HepG2 (cell line): ENCODE measurements around the gene RFX2. TPM values are rescaled to one million over a fixed set of nuclear protein-coding genes. Genes with fewer than 3 reads are reported as not detected.

Source experiments
- MED13 ChIP-seq: sonication (generic); formaldehyde crosslinking; IDR thresholded peaks from 2 replicates; pipeline ENCODE4 v1.5.0; 2020; ENCODE audit warnings: missing genetic modification reagents
- NFKB2 ChIP-seq: sonication (generic); formaldehyde crosslinking; IDR thresholded peaks from 2 replicates; pipeline ENCODE4 v1.4.0; 2020; ENCODE audit warnings: missing genetic modification reagents, borderline replicate concordance
- SSRP1 ChIP-seq: IDR thresholded peaks from 2 replicates; pipeline ENCODE4 v1.6.1; 2016; ENCODE audit warnings: control low read depth
- TBL1XR1 ChIP-seq: fragments of 150-350 bp; IDR thresholded peaks from 2 replicates; pipeline ENCODE4 v1.6.1; 2014; ENCODE audit warnings: borderline replicate concordance, low read length; ENCODE audit not compliant: partially characterized antibody
- TMF1 ChIP-seq: sonication (generic); formaldehyde crosslinking; IDR thresholded peaks from 2 replicates; pipeline ENCODE4 v1.8.1; 2022; ENCODE audit warnings: low read depth, missing genetic modification reagents
- ZMYM3 ChIP-seq: sonication (generic); formaldehyde crosslinking; IDR thresholded peaks from 2 replicates; pipeline ENCODE4 v1.5.1; 2020; ENCODE audit warnings: mild to moderate bottlenecking, missing genetic modification reagents
- ZNF430 ChIP-seq: sonication (generic); formaldehyde crosslinking; IDR thresholded peaks from 2 replicates; pipeline ENCODE4 v1.9.0; 2021; ENCODE audit warnings: mild to moderate bottlenecking, missing genetic modification reagents
- ZNF556 ChIP-seq: sonication (generic); formaldehyde crosslinking; IDR thresholded peaks from 2 replicates; pipeline ENCODE4 v1.4.0; 2020; ENCODE audit warnings: mild to moderate bottlenecking, missing genetic modification reagents, borderline replicate concordance
- ZNF768 ChIP-seq: sonication (generic); formaldehyde crosslinking; IDR thresholded peaks from 2 replicates; pipeline ENCODE4 v1.4.0; 2020; ENCODE audit warnings: missing genetic modification reagents
- polyA plus RNA-seq, 8 experiments: library from polyadenylated mRNA; depleted of rRNA in 3 of 8; stranded (reverse) in 7 of 8; unstranded in 1 of 8; fragments of >200 nt; fragmentation: Illumina TruSeq in 4 of 8; extraction: Trizol in 4 of 8; gene quantifications; 2 replicates each; pipeline versions ENCODE4 v1.2.1 to v1.2.3, GENCODE V29; 2011 to 2016; ENCODE audit warnings: low read depth in 4 of 8, missing spikeins in 1 of 8, mixed read lengths in 1 of 8; ENCODE audit not compliant: insufficient read depth in 1 of 8
- total RNA-seq, 5 experiments: library from RNA; depleted of rRNA; stranded (reverse); fragments of >200 nt; fragmentation: Illumina TruSeq; extraction: Trizol; gene quantifications; 2 replicates each; pipeline ENCODE4 v1.2.3, GENCODE V29; 2016; ENCODE audit warnings: low read depth in 1 of 5
- TF ChIP-seq, protein P1 (sequence below): sonication (generic); formaldehyde crosslinking; IDR thresholded peaks from 2 replicates; pipeline ENCODE4 v1.8.0; 2023; ENCODE audit warnings: mild to moderate bottlenecking, missing genetic modification reagents
- TF ChIP-seq, protein P2 (sequence below): IDR thresholded peaks from 2 replicates; pipeline ENCODE4 v1.6.1; 2012; ENCODE audit warnings: low read length, improper control_type of control experiment
- TF ChIP-seq, protein P3 (sequence below): sonication (generic); formaldehyde crosslinking; IDR thresholded peaks from 2 replicates; pipeline ENCODE4 v1.9.0; 2021; ENCODE audit warnings: missing genetic modification reagents, borderline replicate concordance
- TF ChIP-seq, protein P4 (sequence below): sonication (generic); formaldehyde crosslinking; IDR thresholded peaks from 2 replicates; pipeline ENCODE4 v1.5.0; 2020; ENCODE audit warnings: mild to moderate bottlenecking, missing genetic modification reagents, borderline replicate concordance
- TF ChIP-seq, protein P5 (sequence below): IDR thresholded peaks from 2 replicates; pipeline ENCODE4 v1.6.1; 2016; ENCODE audit warnings: missing biosample characterization, missing genetic modification reagents, low read depth
- TF ChIP-seq, protein P6 (sequence below): sonication (generic); formaldehyde crosslinking; IDR thresholded peaks from 2 replicates; pipeline ENCODE4 v1.9.0; 2021; ENCODE audit warnings: missing genetic modification reagents, borderline replicate concordance

The RFX2 gene
- total and polyA plus RNA-seq, 2 of the 13 experiments (the other 11 are each of a cell fraction or from before 2014, with no cell fraction given): 2.8 to 3.3 TPM

DNA sequence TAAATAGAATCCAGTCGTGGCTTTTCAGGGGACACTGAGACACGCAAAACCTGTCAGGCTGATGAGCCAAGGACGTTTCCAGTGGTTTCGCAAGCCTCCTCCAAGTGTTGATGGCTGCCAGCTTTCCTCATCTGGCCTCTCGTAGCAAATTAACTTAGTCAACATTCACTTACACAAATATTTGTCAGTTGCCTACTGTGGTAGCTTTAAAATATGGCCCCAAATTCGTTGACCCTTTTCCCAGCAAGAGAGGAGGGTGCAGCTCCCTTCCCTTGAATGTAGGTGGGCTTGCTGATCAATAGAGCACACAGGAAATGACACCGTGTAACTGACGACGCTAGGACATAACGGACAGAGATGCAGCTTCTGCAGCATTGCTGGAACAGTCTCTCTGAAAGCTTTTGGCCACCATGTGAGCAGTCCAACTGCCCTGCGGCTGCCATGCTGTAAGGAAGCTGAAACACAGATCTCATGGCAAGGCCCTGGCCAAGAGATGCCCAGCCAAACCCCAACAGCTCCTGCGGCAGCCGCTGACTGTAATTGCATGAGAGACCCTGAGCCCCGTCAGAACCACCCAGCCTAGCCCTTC is 126.8 kb downstream of the RFX2 start (continued):
- TF ChIP-seq, protein P1, sequence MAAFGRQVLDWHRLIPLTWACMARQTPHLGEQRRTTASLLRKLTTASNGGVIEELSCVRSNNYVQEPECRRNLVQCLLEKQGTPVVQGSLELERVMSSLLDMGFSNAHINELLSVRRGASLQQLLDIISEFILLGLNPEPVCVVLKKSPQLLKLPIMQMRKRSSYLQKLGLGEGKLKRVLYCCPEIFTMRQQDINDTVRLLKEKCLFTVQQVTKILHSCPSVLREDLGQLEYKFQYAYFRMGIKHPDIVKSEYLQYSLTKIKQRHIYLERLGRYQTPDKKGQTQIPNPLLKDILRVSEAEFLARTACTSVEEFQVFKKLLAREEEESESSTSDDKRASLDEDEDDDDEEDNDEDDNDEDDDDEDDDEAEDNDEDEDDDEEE (CRISPR knock-in tag): no peak
- TF ChIP-seq ZMYM3 (CRISPR knock-in tag): peak; percentile 44
- TF ChIP-seq TMF1 (CRISPR knock-in tag): no peak
- TF ChIP-seq TBL1XR1: no peak
- TF ChIP-seq, protein P2, sequence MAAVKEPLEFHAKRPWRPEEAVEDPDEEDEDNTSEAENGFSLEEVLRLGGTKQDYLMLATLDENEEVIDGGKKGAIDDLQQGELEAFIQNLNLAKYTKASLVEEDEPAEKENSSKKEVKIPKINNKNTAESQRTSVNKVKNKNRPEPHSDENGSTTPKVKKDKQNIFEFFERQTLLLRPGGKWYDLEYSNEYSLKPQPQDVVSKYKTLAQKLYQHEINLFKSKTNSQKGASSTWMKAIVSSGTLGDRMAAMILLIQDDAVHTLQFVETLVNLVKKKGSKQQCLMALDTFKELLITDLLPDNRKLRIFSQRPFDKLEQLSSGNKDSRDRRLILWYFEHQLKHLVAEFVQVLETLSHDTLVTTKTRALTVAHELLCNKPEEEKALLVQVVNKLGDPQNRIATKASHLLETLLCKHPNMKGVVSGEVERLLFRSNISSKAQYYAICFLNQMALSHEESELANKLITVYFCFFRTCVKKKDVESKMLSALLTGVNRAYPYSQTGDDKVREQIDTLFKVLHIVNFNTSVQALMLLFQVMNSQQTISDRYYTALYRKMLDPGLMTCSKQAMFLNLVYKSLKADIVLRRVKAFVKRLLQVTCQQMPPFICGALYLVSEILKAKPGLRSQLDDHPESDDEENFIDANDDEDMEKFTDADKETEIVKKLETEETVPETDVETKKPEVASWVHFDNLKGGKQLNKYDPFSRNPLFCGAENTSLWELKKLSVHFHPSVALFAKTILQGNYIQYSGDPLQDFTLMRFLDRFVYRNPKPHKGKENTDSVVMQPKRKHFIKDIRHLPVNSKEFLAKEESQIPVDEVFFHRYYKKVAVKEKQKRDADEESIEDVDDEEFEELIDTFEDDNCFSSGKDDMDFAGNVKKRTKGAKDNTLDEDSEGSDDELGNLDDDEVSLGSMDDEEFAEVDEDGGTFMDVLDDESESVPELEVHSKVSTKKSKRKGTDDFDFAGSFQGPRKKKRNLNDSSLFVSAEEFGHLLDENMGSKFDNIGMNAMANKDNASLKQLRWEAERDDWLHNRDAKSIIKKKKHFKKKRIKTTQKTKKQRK: no peak
- 0 out of 2 replicates have a peak, but pooled peaks have one; percentile 13 for TF ChIP-seq ZNF430 (CRISPR knock-in tag)
- TF ChIP-seq SSRP1: no peak
- TF ChIP-seq, protein P3, sequence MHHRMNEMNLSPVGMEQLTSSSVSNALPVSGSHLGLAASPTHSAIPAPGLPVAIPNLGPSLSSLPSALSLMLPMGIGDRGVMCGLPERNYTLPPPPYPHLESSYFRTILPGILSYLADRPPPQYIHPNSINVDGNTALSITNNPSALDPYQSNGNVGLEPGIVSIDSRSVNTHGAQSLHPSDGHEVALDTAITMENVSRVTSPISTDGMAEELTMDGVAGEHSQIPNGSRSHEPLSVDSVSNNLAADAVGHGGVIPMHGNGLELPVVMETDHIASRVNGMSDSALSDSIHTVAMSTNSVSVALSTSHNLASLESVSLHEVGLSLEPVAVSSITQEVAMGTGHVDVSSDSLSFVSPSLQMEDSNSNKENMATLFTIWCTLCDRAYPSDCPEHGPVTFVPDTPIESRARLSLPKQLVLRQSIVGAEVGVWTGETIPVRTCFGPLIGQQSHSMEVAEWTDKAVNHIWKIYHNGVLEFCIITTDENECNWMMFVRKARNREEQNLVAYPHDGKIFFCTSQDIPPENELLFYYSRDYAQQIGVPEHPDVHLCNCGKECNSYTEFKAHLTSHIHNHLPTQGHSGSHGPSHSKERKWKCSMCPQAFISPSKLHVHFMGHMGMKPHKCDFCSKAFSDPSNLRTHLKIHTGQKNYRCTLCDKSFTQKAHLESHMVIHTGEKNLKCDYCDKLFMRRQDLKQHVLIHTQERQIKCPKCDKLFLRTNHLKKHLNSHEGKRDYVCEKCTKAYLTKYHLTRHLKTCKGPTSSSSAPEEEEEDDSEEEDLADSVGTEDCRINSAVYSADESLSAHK (CRISPR knock-in tag): no peak
- peak; percentile 63; the same call in 1 of the 2 replicates for TF ChIP-seq ZNF556 (CRISPR knock-in tag)
- no peak for TF ChIP-seq ZNF768
- TF ChIP-seq NFKB2 (CRISPR knock-in tag): no peak
- no peak for TF ChIP-seq MED13 (CRISPR knock-in tag)
- TF ChIP-seq, protein P4, sequence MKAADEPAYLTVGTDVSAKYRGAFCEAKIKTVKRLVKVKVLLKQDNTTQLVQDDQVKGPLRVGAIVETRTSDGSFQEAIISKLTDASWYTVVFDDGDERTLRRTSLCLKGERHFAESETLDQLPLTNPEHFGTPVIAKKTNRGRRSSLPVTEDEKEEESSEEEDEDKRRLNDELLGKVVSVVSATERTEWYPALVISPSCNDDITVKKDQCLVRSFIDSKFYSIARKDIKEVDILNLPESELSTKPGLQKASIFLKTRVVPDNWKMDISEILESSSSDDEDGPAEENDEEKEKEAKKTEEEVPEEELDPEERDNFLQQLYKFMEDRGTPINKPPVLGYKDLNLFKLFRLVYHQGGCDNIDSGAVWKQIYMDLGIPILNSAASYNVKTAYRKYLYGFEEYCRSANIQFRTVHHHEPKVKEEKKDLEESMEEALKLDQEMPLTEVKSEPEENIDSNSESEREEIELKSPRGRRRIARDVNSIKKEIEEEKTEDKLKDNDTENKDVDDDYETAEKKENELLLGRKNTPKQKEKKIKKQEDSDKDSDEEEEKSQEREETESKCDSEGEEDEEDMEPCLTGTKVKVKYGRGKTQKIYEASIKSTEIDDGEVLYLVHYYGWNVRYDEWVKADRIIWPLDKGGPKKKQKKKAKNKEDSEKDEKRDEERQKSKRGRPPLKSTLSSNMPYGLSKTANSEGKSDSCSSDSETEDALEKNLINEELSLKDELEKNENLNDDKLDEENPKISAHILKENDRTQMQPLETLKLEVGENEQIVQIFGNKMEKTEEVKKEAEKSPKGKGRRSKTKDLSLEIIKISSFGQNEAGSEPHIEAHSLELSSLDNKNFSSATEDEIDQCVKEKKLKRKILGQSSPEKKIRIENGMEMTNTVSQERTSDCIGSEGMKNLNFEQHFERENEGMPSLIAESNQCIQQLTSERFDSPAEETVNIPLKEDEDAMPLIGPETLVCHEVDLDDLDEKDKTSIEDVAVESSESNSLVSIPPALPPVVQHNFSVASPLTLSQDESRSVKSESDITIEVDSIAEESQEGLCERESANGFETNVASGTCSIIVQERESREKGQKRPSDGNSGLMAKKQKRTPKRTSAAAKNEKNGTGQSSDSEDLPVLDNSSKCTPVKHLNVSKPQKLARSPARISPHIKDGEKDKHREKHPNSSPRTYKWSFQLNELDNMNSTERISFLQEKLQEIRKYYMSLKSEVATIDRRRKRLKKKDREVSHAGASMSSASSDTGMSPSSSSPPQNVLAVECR: peak; percentile 47; the same call in 1 of the 2 replicates
- TF ChIP-seq, protein P5, sequence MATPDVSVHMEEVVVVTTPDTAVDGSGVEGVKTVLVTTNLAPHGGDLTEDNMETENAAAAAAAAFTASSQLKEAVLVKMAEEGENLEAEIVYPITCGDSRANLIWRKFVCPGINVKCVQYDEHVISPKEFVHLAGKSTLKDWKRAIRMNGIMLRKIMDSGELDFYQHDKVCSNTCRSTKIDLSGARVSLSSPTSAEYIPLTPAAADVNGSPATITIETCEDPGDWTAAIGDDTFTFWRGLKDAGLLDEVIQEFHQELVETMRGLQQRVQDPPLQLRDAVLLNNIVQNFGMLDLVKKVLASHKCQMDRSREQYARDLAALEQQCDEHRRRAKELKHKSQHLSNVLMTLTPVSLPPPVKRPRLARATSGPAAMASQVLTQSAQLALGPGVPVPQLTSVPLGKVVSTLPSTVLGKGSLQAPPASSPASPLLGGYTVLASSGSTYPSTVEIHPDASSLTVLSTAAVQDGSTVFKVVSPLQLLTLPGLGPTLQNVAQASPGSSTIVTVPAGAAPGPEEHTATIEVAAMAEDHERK (CRISPR knock-in tag): no peak
- TF ChIP-seq, protein P6, sequence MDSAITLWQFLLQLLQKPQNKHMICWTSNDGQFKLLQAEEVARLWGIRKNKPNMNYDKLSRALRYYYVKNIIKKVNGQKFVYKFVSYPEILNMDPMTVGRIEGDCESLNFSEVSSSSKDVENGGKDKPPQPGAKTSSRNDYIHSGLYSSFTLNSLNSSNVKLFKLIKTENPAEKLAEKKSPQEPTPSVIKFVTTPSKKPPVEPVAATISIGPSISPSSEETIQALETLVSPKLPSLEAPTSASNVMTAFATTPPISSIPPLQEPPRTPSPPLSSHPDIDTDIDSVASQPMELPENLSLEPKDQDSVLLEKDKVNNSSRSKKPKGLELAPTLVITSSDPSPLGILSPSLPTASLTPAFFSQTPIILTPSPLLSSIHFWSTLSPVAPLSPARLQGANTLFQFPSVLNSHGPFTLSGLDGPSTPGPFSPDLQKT (CRISPR knock-in tag): no peak
